Measurements from ENCODE around the gene VPS41. TPM values are rescaled to one million over a fixed set of nuclear protein-coding genes. Genes with fewer than 3 reads are reported as not detected.

Gene VPS41
- polyA plus RNA-seq, 1 experiment: 15.7 TPM

GRCh38 chr7:38929460-38930171 lies 20.6 kb upstream of the VPS41 start:
- no peak for DNase-seq (ENCODE audit: low read depth)
- TF ChIP-seq, protein P1, sequence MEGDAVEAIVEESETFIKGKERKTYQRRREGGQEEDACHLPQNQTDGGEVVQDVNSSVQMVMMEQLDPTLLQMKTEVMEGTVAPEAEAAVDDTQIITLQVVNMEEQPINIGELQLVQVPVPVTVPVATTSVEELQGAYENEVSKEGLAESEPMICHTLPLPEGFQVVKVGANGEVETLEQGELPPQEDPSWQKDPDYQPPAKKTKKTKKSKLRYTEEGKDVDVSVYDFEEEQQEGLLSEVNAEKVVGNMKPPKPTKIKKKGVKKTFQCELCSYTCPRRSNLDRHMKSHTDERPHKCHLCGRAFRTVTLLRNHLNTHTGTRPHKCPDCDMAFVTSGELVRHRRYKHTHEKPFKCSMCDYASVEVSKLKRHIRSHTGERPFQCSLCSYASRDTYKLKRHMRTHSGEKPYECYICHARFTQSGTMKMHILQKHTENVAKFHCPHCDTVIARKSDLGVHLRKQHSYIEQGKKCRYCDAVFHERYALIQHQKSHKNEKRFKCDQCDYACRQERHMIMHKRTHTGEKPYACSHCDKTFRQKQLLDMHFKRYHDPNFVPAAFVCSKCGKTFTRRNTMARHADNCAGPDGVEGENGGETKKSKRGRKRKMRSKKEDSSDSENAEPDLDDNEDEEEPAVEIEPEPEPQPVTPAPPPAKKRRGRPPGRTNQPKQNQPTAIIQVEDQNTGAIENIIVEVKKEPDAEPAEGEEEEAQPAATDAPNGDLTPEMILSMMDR (IDR thresholded peaks at IDR 0.05; ENCODE audit: insufficient read depth, low read depth, low read length): no peak
- H3K27me3 ChIP-seq (ENCODE audit: control insufficient read depth, insufficient read depth, low read length): no peaks in the 10 kb centered on the region; the same call in 1 of the 2 replicates
- H3K36me3 ChIP-seq (ENCODE audit: control insufficient read depth, insufficient read depth, low read length): no peaks in the 10 kb centered on the region
- ChIA-PET CTCF (interaction anchor here (1.0 kb wide), 1 partner anchor 133 kb away, joined by 4 read pairs; no protein-coding TSS in a partner anchor), POLR2A (no interaction called here)
- no peak overlapping the region for H3K4me3 ChIP-seq (ENCODE audit: low read depth, low read length)

- DNase-seq (ENCODE audit: low read depth): no peak
- ChIA-PET CTCF (no interaction called here), POLR2A (no interaction called here)
- Histone ChIP-seq H3K4me3 (ENCODE audit: low read depth, low read length) (no peak overlapping the region), H3K36me3 (ENCODE audit: control insufficient read depth, insufficient read depth, low read length) (no peaks in the 10 kb centered on the region), H3K27me3 (ENCODE audit: control insufficient read depth, insufficient read depth, low read length) (no peaks in the 10 kb centered on the region; the same call in 1 of the 2 replicates)
- TF ChIP-seq, protein P1 (IDR thresholded peaks at IDR 0.05; ENCODE audit: insufficient read depth, low read depth, low read length): no peak
Measured at GRCh38 chr7:38928506-38928905, 19.5 kb upstream of the VPS41 start.

DNA sequence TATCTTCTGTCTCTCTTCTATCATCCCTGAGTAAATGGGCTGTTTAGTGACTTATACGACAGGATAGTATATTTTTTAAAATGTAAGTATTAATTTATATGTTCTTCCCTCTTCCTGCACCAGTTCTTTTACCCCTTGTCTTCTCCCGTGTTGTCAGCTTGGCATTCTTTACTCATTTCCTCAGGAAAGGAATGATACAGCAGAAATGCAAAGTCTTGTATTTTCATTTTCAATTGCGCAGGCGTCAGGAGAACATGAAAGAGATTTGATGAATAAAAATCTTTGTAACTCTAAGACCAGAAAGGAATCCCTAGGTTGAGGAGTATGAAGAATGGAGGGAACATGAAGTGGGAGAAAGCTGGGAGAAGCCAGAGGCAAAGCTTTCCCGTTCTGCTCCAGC lies 18.8 kb upstream of the VPS41 start:
- TF ChIP-seq, protein P1 (IDR thresholded peaks at IDR 0.05; ENCODE audit: insufficient read depth, low read depth, low read length): no peak
- Histone ChIP-seq H3K4me3 (ENCODE audit: low read depth, low read length) (no peak overlapping the region), H3K27me3 (ENCODE audit: control insufficient read depth, insufficient read depth, low read length) (no peaks in the 10 kb centered on the region; the same call in 1 of the 2 replicates), H3K36me3 (ENCODE audit: control insufficient read depth, insufficient read depth, low read length) (no peaks in the 10 kb centered on the region)
- ChIA-PET POLR2A (no interaction called here), CTCF (no interaction called here)
- no peak for DNase-seq (ENCODE audit: low read depth)

DNA sequence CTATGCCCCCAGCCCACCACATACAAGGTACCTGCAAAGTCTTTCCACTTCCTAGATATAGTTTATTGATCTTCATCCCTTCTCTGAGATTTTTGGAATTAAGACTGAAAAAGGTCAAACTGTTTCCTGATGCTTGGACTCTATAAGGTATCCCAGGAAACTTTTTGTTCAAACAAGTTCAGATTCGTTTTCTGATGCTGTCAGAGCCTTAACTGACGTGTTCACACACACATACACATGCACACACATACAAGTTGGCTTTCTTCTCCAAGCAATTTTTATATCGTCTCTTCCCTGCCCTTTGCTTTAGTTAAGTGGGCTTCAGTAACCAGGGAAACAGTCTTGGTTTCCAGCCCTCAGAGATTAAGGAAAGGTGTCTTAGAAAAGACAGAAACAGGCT lies 11.7 kb upstream of the VPS41 start:
- TF ChIP-seq, protein P1 (IDR thresholded peaks at IDR 0.05; ENCODE audit: insufficient read depth, low read depth, low read length): no peak
- no peak for DNase-seq (ENCODE audit: low read depth)
- H3K4me3 ChIP-seq (ENCODE audit: low read depth, low read length): no peak overlapping the region
- no peaks in the 10 kb centered on the region for H3K36me3 ChIP-seq (ENCODE audit: control insufficient read depth, insufficient read depth, low read length)
- H3K27me3 ChIP-seq (ENCODE audit: control insufficient read depth, insufficient read depth, low read length): no peaks in the 10 kb centered on the region; the same call in 1 of the 2 replicates
- ChIA-PET CTCF (no interaction called here), POLR2A (no interaction called here)

GRCh38 chr7:38916396-38916795 lies 7.4 kb upstream of the VPS41 start:
- DNase-seq (ENCODE audit: low read depth): no peak
- Histone ChIP-seq H3K27me3 (ENCODE audit: control insufficient read depth, insufficient read depth, low read length) (no peaks in the 10 kb centered on the region; the same call in 1 of the 2 replicates), H3K36me3 (ENCODE audit: control insufficient read depth, insufficient read depth, low read length) (no peaks in the 10 kb centered on the region), H3K4me3 (ENCODE audit: low read depth, low read length) (no peak overlapping the region)
- CTCF ChIA-PET: no interaction called here
- TF ChIP-seq, protein P1 (IDR thresholded peaks at IDR 0.05; ENCODE audit: insufficient read depth, low read depth, low read length): no peak
- POLR2A ChIA-PET: no interaction called here

Data from BJ (cell line).